OCI-LY1 (cell line): ENCODE measurements around the gene FAAP100.

Source experiments
- H2AFZ ChIP-seq: fragments of 200-600 bp; sonication (generic), shearing (Covaris generic); 2 replicates; pipeline ENCODE4 v1.6.0; 2014; ENCODE audit warnings: antibody characterized with exemption, mild to moderate bottlenecking, low read length
- H3F3A ChIP-seq: fragments of 200-600 bp; sonication (generic), shearing (Covaris generic); 2 replicates; pipeline ENCODE4 v1.6.0; 2014; ENCODE audit warnings: mild to moderate bottlenecking, antibody characterized with exemption, low read length, moderate library complexity; ENCODE audit not compliant: insufficient read depth
- H3K27ac ChIP-seq: fragments of 200-600 bp; sonication (generic); 2 replicates; pipeline ENCODE4 v1.5.1; 2014; ENCODE audit warnings: low read length, mixed run types, mild to moderate bottlenecking, low read depth; ENCODE audit not compliant: poor library complexity, severe bottlenecking
- H3K27me3 ChIP-seq: fragments of 200-600 bp; sonication (generic); 2 replicates; pipeline ENCODE4 v1.6.0; 2014; ENCODE audit warnings: antibody characterized with exemption, mild to moderate bottlenecking, low read length, moderate library complexity; ENCODE audit not compliant: insufficient read depth
- H3K36me3 ChIP-seq: fragments of 200-600 bp; sonication (generic); 2 replicates; pipeline ENCODE4 v1.6.1; 2014; ENCODE audit warnings: mild to moderate bottlenecking, antibody characterized with exemption, low read length, moderate library complexity, mixed read lengths; ENCODE audit not compliant: insufficient read depth
- H3K4me1 ChIP-seq: fragments of 200-600 bp; sonication (generic); 2 replicates; pipeline ENCODE4 v1.5.1; 2014; ENCODE audit warnings: mild to moderate bottlenecking, low read length, moderate library complexity; ENCODE audit not compliant: insufficient read depth, severe bottlenecking
- H3K4me2 ChIP-seq: fragments of 200-600 bp; sonication (generic), shearing (Covaris generic); 2 replicates; pipeline ENCODE4 v1.6.1; 2014; ENCODE audit warnings: low read length
- H3K4me3 ChIP-seq: fragments of 200-600 bp; sonication (generic); 2 replicates; pipeline ENCODE4 v1.5.1; 2014; ENCODE audit warnings: low read length, low read depth, mild to moderate bottlenecking, mixed read lengths; ENCODE audit not compliant: poor library complexity, severe bottlenecking
- H3K79me2 ChIP-seq: fragments of 200-600 bp; shearing (Covaris generic); 2 replicates; pipeline ENCODE4 v1.6.1; 2016; ENCODE audit warnings: mixed run types, low read length, mixed read lengths; ENCODE audit not compliant: insufficient read depth
- H3K9ac ChIP-seq: fragments of 200-600 bp; sonication (generic), shearing (Covaris generic); 2 replicates; pipeline ENCODE4 v1.6.1; 2014; ENCODE audit warnings: mild to moderate bottlenecking, low read length, mixed read lengths
- H3K9me2 ChIP-seq: fragments of 200-600 bp; sonication (generic), shearing (Covaris generic); 2 replicates; pipeline ENCODE4 v1.6.1; 2014; ENCODE audit warnings: low read depth, mild to moderate bottlenecking, low read length, mixed read lengths
- H3K9me3 ChIP-seq: fragments of 200-600 bp; shearing (Covaris generic); 2 replicates; pipeline ENCODE4 v1.6.1; 2014; ENCODE audit warnings: low read length, mixed read lengths
- H4K20me1 ChIP-seq: fragments of 200-600 bp; sonication (generic), shearing (Covaris generic); 2 replicates; pipeline ENCODE4 v1.6.0; 2016; ENCODE audit warnings: mild to moderate bottlenecking, low read length; ENCODE audit not compliant: insufficient read depth
- EZH2 ChIP-seq: fragments of 200-600 bp; sonication (generic), shearing (Covaris generic); IDR thresholded peaks from 2 replicates; pipeline ENCODE4 v1.8.0; 2017; ENCODE audit warnings: borderline replicate concordance, mixed run types, mild to moderate bottlenecking, antibody characterized with exemption, low read length, moderate library complexity, mixed read lengths
- TF ChIP-seq, protein P1 (sequence below): fragments of 200-600 bp; sonication (generic), shearing (Covaris generic); IDR thresholded peaks from 2 replicates; pipeline ENCODE4 v1.5.1; 2017; ENCODE audit warnings: mild to moderate bottlenecking, antibody characterized with exemption, low read length, moderate library complexity, mixed read lengths

FAAP100 gene

DNA sequence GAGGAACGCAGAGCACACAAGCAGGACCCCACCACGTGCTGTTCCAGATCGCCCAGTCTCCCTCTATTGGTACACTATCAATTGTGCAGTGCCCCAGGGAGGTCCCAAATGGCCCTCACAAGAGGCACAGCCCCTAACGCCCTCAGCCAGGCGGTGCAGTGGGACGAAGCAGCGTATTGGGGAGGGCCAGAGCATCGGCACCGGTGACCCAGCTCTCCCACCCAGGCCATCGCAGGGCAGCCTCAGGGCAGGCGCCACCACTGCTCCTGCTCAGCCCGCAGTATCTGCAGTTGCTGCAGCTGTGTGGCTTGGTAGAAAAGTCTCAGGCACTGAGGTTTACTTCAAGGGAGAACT is 5.9 kb upstream of the FAAP100 start:
- H3K36me3 ChIP-seq = peaks cover 71% of the 10 kb centered on the region
- H3K9me3 ChIP-seq = no peaks in the 10 kb centered on the region
- no peak overlapping the region for H3K4me2 ChIP-seq
- H3K4me1 ChIP-seq = peaks cover 14% of the 10 kb centered on the region
- no peak overlapping the region for H2AFZ ChIP-seq
- no peak overlapping the region for H3K27ac ChIP-seq
- H3K9me2 ChIP-seq = no peaks in the 10 kb centered on the region
- H3F3A ChIP-seq = no peaks in the 10 kb centered on the region
- H3K9ac ChIP-seq = no peak overlapping the region
- H3K79me2 ChIP-seq = no peaks in the 10 kb centered on the region
- H4K20me1 ChIP-seq = no peaks in the 10 kb centered on the region
- TF ChIP-seq EZH2 = no peak
- TF ChIP-seq, protein P1, sequence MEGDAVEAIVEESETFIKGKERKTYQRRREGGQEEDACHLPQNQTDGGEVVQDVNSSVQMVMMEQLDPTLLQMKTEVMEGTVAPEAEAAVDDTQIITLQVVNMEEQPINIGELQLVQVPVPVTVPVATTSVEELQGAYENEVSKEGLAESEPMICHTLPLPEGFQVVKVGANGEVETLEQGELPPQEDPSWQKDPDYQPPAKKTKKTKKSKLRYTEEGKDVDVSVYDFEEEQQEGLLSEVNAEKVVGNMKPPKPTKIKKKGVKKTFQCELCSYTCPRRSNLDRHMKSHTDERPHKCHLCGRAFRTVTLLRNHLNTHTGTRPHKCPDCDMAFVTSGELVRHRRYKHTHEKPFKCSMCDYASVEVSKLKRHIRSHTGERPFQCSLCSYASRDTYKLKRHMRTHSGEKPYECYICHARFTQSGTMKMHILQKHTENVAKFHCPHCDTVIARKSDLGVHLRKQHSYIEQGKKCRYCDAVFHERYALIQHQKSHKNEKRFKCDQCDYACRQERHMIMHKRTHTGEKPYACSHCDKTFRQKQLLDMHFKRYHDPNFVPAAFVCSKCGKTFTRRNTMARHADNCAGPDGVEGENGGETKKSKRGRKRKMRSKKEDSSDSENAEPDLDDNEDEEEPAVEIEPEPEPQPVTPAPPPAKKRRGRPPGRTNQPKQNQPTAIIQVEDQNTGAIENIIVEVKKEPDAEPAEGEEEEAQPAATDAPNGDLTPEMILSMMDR = no peak
- no peak overlapping the region for H3K4me3 ChIP-seq
- H3K27me3 ChIP-seq = no peaks in the 10 kb centered on the region

DNA sequence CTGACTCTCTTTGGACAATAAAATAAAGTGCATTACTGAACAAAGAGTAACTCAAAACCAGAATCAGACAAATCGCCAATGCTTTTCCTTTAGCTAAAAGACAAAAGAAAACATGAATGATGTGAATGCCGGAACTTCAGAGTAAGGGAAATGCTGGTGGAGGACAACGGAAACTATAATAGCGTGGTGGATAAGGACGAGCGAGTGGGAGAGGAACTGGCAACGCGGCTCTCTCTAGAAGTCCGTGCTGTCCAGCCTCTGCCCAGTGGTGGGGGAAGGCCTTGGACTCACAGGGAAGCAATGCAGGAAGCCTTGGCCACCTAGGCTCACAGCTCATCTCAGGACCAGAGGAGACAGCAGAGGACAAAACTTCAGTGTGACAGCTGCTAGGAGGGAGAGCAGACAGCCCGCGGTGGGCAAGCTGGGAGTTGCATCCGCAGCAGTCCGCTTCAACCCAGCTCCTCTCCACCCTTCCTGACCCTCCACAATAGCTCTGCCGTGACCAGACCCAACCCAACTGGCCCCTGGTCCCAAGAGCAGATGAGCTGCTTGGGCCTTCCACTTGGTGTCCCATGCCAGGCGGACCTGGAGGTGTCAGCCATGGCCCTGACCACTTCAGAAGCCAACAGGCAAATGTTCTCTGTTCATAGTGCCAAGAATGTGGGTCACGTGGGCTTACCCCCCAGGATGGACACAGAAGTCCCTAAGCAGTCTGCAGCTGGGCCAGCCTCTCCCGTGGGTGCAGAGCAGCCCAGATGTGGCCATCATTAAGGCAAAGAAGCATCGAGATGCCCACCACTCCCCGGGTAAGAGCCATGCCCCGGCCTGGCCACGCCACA is 5.3 kb upstream of the FAAP100 start:
- Histone ChIP-seq H3K36me3 (peaks cover 66% of the 10 kb centered on the region), H3K9ac (no peak overlapping the region)

DNA sequence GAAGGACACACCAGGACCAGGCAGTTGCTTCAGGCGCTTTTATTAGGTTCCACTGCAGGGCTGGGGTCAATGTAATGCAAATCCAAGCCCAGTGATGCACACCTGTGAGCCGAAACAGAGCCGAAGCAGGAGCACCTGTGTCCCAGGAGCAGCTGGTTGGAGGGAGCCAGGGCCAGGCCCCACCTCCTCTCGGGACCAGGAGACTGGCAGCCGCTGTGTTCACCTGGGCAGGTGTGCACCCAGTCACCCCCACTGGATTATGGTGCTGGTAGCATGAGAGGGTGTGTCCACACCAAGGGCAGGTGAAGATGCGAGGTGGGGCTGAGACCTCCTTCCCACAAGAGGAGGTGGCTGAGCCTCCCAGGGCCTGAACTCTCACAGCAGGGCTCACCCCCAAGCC is 4.7 kb upstream of the FAAP100 start:
- Histone ChIP-seq H3K9ac (no peak overlapping the region), H3K36me3 (peaks cover 60% of the 10 kb centered on the region), H3K4me1 (peaks cover 14% of the 10 kb centered on the region), H3K4me3 (no peak overlapping the region), H3K79me2 (no peaks in the 10 kb centered on the region), H3K9me3 (no peaks in the 10 kb centered on the region), H2AFZ (no peak overlapping the region), H3K27me3 (no peaks in the 10 kb centered on the region), H3K27ac (no peak overlapping the region), H3F3A (no peaks in the 10 kb centered on the region), H3K9me2 (no peaks in the 10 kb centered on the region), H4K20me1 (no peaks in the 10 kb centered on the region), H3K4me2 (no peak overlapping the region)
- TF ChIP-seq EZH2 = no peak
- TF ChIP-seq, protein P1 = no peak

More for the DNA sequence above, 5.3 kb upstream of the FAAP100 start:
- TF ChIP-seq EZH2 = no peak
- TF ChIP-seq, protein P1 = no peak
- H2AFZ ChIP-seq = no peak overlapping the region
- H3K4me3 ChIP-seq = no peak overlapping the region
- peaks cover 14% of the 10 kb centered on the region for H3K4me1 ChIP-seq
- no peaks in the 10 kb centered on the region for H3K9me3 ChIP-seq
- no peak overlapping the region for H3K27ac ChIP-seq
- H3K79me2 ChIP-seq = no peaks in the 10 kb centered on the region
- H3K4me2 ChIP-seq = no peak overlapping the region
- H4K20me1 ChIP-seq = no peaks in the 10 kb centered on the region
- no peaks in the 10 kb centered on the region for H3F3A ChIP-seq
- no peaks in the 10 kb centered on the region for H3K9me2 ChIP-seq
- no peaks in the 10 kb centered on the region for H3K27me3 ChIP-seq
